ENCODE data around the gene LASP1. TPM values are rescaled to one million over a fixed set of nuclear protein-coding genes. Genes with fewer than 3 reads are reported as not detected.

LASP1 gene
- total and polyA plus RNA-seq, 5 donors from 2014 or later: 50.3 to 154 (median 66.1) TPM

DNA sequence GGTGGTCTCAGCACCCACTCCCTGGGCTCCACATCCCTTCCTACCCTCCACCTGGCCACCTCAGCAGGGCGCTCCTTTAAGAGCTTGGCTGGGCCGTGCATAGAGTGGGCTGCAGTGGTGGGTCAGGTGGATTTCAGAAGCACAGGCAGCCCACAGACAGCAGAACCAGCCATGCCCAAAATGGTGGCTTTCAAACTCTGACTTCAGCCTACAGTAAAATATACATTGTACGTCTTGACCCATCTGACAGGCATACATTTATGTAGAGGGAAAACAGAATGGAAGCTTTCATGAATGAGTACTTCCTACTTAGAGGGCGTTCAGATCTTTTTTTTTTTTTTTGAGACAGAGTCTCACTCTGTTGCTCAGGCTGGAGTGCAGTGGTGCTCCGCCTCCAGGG, 29.6 kb downstream of the LASP1 start:
- Mint-ChIP-seq H3K36me3 (peaks cover 20% of the 10 kb centered on the region), H3K4me1 (peaks cover 22 to 75% (median 37%) of the 10 kb centered on the region in 4 donors), H3K4me3 (peak overlapping the region; percentile 83 to 89 (median 86)), H3K27me3 (no peaks in the 10 kb centered on the region), H3K27ac (peak overlapping the region; percentile 90 to 97 (median 95)), H3K9me3 (no peaks in the 10 kb centered on the region)
- ATAC-seq (ENCODE audit: low read depth in 2 of 2) (no peak), DNase-seq (no peak)
- Histone ChIP-seq H3K27ac (ENCODE audit: insufficient read depth, low read length, poor library complexity, severe bottlenecking) (peak overlapping the region; percentile 93), H3K36me3 (ENCODE audit: control insufficient read depth, insufficient read depth, low read length) (peaks cover 33% of the 10 kb centered on the region), H3K9me3 (ENCODE audit: control insufficient read depth in 2 of 2, low read length in 2 of 2) (no peaks in the 10 kb centered on the region), H3K4me3 (ENCODE audit: low read depth, low read length) (peak overlapping the region; percentile 61), H3K4me1 (ENCODE audit: control insufficient read depth, insufficient read depth, low read length, poor library complexity, severe bottlenecking) (peaks cover 62% of the 10 kb centered on the region), H3K27me3 (ENCODE audit: control insufficient read depth, insufficient read depth, low read length) (no peaks in the 10 kb centered on the region)

DNA sequence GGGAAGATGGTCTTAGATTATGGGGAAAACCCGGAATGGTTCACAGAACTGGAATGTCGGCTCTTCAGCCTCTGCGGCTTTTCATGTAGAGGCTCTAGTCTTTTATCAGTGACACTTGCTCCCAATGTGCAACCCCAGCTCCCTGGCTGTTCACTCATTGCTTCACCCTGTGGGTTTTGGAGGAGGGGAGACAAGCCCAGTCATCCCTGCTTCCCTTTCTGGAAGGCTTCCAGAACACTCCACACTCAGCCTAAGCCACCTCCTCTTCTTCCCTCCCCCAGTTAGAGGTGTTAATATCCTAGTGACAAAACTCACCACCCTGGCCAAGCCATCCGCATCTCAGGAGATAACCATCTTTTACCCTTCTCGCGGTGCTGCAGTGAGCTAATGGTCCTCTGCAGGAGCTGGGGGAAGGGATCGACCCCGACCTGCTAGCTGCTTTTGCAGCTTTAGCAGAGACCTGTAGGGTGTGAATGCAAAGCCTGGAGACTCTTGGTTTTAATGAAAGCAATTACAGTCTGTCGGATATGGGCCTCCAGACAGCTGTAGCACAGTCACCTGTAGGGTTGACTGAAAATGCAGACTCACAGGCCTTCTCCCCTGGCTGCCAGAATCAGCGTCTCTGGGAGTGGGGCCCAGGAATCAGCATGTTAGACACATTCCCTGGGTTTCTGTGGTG, 31.3 kb downstream of the LASP1 start:
- Histone ChIP-seq H3K36me3 (ENCODE audit: control insufficient read depth, insufficient read depth, low read length) (peaks cover 41% of the 10 kb centered on the region), H3K4me3 (ENCODE audit: low read depth, low read length) (peak overlapping the region; percentile 37), H3K4me1 (ENCODE audit: control insufficient read depth, insufficient read depth, low read length, poor library complexity, severe bottlenecking) (peaks cover 58% of the 10 kb centered on the region), H3K27me3 (ENCODE audit: control insufficient read depth, insufficient read depth, low read length) (no peaks in the 10 kb centered on the region), H3K9me3 (ENCODE audit: control insufficient read depth in 2 of 2, low read length in 2 of 2) (no peaks in the 10 kb centered on the region), H3K27ac (ENCODE audit: insufficient read depth, low read length, poor library complexity, severe bottlenecking) (peak overlapping the region; percentile 62)
- Mint-ChIP-seq H3K27ac (peak overlapping the region in 2 of 3 donors; percentile 80 to 83), H3K36me3 (peaks cover 20% of the 10 kb centered on the region), H3K4me3 (peak overlapping the region in 3 of 4 donors; percentile 75 to 81 (median 78)), H3K4me1 (peaks cover 22 to 75% (median 38%) of the 10 kb centered on the region in 4 donors), H3K9me3 (no peaks in the 10 kb centered on the region), H3K27me3 (no peaks in the 10 kb centered on the region)
- peak in 1 of 3 donors; percentile 40 for DNase-seq
- no peak for ATAC-seq (ENCODE audit: low read depth in 2 of 2)

DNA sequence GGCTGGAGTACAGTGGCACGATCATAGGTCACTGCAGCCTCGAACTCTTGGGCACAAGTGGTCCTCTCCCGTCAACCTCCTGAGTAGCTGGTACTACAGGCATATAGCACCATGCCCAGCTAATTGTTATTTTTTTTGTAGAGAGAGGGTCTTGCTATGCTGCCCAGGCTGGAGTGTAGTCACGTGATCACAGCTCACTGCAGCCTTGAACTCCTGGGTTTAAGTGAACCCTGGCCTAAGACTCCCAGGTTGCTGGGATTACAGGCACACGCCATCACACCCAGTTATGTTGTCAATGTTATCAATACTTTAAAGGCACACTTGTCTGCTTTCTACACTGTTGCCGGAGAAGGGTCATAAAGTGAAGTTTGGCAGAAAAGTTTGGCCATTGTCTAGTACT, 33.5 kb downstream of the LASP1 start:
- no peak overlapping the region for H3K4me3 ChIP-seq (ENCODE audit: low read depth, low read length)
- ATAC-seq (ENCODE audit: low read depth in 2 of 2) (no peak), DNase-seq (no peak)
- Mint-ChIP-seq H3K4me1 (peaks cover 22 to 73% (median 33%) of the 10 kb centered on the region in 4 donors), H3K9me3 (no peaks in the 10 kb centered on the region), H3K27ac (peak overlapping the region in 2 of 3 donors; percentile 68 to 94), H3K4me3 (no peak overlapping the region), H3K36me3 (peaks cover 23% of the 10 kb centered on the region), H3K27me3 (no peaks in the 10 kb centered on the region)
- no peaks in the 10 kb centered on the region for H3K9me3 ChIP-seq (ENCODE audit: control insufficient read depth in 2 of 2, low read length in 2 of 2)
- peaks cover 44% of the 10 kb centered on the region for H3K4me1 ChIP-seq (ENCODE audit: control insufficient read depth, insufficient read depth, low read length, poor library complexity, severe bottlenecking)
- H3K27ac ChIP-seq (ENCODE audit: insufficient read depth, low read length, poor library complexity, severe bottlenecking): no peak overlapping the region
- H3K27me3 ChIP-seq (ENCODE audit: control insufficient read depth, insufficient read depth, low read length): no peaks in the 10 kb centered on the region
- peaks cover 40% of the 10 kb centered on the region for H3K36me3 ChIP-seq (ENCODE audit: control insufficient read depth, insufficient read depth, low read length)

DNA sequence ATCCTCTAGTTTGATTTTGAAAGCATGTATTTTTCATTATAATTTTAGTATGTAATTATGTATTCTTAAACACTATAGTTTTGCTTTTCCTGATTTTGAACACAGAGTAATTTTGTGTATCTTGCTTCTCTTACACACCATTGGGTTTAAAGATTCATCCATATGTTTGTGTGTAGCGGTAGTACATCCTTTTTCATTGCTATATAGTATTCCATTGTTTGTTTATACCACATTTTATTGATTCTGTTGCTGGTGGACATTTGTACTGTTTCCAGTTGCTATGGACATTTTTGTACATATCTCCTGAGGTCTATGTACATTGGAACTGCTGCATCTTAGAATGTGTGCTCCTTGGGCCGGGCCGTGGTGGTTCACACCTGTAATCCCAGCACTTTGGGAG, 35.0 kb downstream of the LASP1 start:
- no peaks in the 10 kb centered on the region for H3K9me3 Mint-ChIP-seq
- H3K9me3 ChIP-seq (ENCODE audit: control insufficient read depth in 2 of 2, low read length in 2 of 2): no peaks in the 10 kb centered on the region

DNA sequence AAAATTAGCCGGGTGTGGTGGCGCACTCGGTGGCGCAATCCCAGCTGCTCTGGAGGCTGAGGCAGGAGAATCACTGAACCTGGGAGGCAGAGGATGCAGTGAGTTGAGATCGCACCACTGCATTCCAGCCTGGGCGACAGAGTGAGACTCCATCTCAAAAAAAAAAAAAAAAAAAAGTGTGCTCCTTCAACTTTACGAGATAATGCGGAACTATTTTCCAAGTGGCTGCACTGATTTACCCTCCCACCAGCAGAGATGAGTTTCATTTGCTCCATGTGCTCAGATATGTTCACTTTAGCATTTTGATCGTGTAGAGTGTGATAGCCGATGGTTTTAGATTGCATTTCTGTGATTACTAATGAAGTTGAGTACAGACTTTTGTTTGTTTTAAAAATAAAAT, 35.5 kb downstream of the LASP1 start:
- Histone ChIP-seq H3K27me3 (ENCODE audit: control insufficient read depth, insufficient read depth, low read length) (no peaks in the 10 kb centered on the region), H3K27ac (ENCODE audit: insufficient read depth, low read length, poor library complexity, severe bottlenecking) (peak overlapping the region; percentile 1), H3K4me3 (ENCODE audit: low read depth, low read length) (no peak overlapping the region), H3K36me3 (ENCODE audit: control insufficient read depth, insufficient read depth, low read length) (peaks cover 47% of the 10 kb centered on the region), H3K9me3 (ENCODE audit: control insufficient read depth in 2 of 2, low read length in 2 of 2) (no peaks in the 10 kb centered on the region), H3K4me1 (ENCODE audit: control insufficient read depth, insufficient read depth, low read length, poor library complexity, severe bottlenecking) (peaks cover 32% of the 10 kb centered on the region)
- Mint-ChIP-seq H3K9me3 (no peaks in the 10 kb centered on the region), H3K27ac (peak overlapping the region in 2 of 3 donors; percentile 43 to 74), H3K4me3 (no peak overlapping the region), H3K36me3 (peaks cover 19% of the 10 kb centered on the region), H3K27me3 (no peaks in the 10 kb centered on the region), H3K4me1 (peaks cover 15 to 67% (median 22%) of the 10 kb centered on the region in 4 donors)
- DNase-seq: no peak
- no peak for ATAC-seq (ENCODE audit: low read depth in 2 of 2)

More for the DNA sequence above, 35.0 kb downstream of the LASP1 start:
- Mint-ChIP-seq H3K4me1 (peaks cover 15 to 67% (median 23%) of the 10 kb centered on the region in 4 donors), H3K4me3 (no peak overlapping the region), H3K27ac (peak overlapping the region in 2 of 3 donors; percentile 26 to 74), H3K27me3 (no peaks in the 10 kb centered on the region), H3K36me3 (peaks cover 19% of the 10 kb centered on the region)
- Histone ChIP-seq H3K4me3 (ENCODE audit: low read depth, low read length) (no peak overlapping the region), H3K4me1 (ENCODE audit: control insufficient read depth, insufficient read depth, low read length, poor library complexity, severe bottlenecking) (peaks cover 37% of the 10 kb centered on the region), H3K27me3 (ENCODE audit: control insufficient read depth, insufficient read depth, low read length) (no peaks in the 10 kb centered on the region), H3K36me3 (ENCODE audit: control insufficient read depth, insufficient read depth, low read length) (peaks cover 44% of the 10 kb centered on the region), H3K27ac (ENCODE audit: insufficient read depth, low read length, poor library complexity, severe bottlenecking) (peak overlapping the region; percentile 1)
- ATAC-seq (ENCODE audit: low read depth in 2 of 2) (no peak), DNase-seq (no peak)

DNA sequence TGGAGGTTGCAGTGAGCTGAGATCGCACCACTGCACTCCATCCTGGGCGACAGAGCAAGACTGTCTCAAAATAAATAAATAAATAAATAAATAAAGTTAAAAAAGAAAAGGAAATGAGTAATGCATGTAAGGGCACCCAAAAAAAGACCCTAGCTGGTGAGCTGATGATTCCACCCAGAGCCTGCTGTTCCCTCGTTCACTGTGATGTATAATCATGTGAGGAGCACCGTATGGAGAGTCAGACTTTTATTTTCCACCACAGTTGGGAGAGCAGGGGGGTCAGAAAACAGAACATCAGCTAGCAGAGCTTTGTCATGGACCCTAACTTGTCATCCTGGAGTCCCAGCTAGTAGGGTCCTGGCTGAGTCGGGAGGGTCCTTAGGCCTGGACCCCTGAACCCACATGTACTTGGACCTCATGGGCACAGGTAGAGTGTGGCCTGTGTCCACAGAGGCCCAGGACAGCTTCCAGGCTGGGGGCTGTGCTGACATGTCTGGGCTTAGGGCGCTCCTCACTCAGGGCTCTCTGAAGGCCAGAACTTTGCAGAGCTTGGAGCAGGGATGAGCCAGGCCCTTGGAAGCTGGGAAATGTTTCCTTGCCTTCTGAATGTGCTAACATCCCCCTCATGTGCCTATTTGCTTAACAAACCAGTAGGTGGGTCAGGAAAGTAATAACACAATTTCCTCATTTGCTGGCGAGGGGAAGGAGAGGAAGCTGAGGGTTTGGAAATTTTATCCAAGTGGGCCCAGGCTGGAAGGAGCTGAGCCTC, 36.8 kb downstream of the LASP1 start:
- no peaks in the 10 kb centered on the region for H3K9me3 ChIP-seq (ENCODE audit: control insufficient read depth in 2 of 2, low read length in 2 of 2)
- DNase-seq (no peak), ATAC-seq (ENCODE audit: low read depth in 2 of 2) (no peak)
- H3K27ac Mint-ChIP-seq: peak overlapping the region; percentile 14 to 74 (median 31)
- H3K36me3 Mint-ChIP-seq: peaks cover 19% of the 10 kb centered on the region
- no peaks in the 10 kb centered on the region for H3K9me3 Mint-ChIP-seq
- H3K4me1 ChIP-seq (ENCODE audit: control insufficient read depth, insufficient read depth, low read length, poor library complexity, severe bottlenecking): peaks cover 20% of the 10 kb centered on the region
- no peak overlapping the region for H3K4me3 ChIP-seq (ENCODE audit: low read depth, low read length)
- no peak overlapping the region for H3K27ac ChIP-seq (ENCODE audit: insufficient read depth, low read length, poor library complexity, severe bottlenecking)
- peaks cover 45% of the 10 kb centered on the region for H3K36me3 ChIP-seq (ENCODE audit: control insufficient read depth, insufficient read depth, low read length)
- no peak overlapping the region for H3K4me3 Mint-ChIP-seq
- no peaks in the 10 kb centered on the region for H3K27me3 ChIP-seq (ENCODE audit: control insufficient read depth, insufficient read depth, low read length)
- peaks cover 15 to 55% (median 17%) of the 10 kb centered on the region in 4 donors for H3K4me1 Mint-ChIP-seq
- no peaks in the 10 kb centered on the region for H3K27me3 Mint-ChIP-seq

DNA sequence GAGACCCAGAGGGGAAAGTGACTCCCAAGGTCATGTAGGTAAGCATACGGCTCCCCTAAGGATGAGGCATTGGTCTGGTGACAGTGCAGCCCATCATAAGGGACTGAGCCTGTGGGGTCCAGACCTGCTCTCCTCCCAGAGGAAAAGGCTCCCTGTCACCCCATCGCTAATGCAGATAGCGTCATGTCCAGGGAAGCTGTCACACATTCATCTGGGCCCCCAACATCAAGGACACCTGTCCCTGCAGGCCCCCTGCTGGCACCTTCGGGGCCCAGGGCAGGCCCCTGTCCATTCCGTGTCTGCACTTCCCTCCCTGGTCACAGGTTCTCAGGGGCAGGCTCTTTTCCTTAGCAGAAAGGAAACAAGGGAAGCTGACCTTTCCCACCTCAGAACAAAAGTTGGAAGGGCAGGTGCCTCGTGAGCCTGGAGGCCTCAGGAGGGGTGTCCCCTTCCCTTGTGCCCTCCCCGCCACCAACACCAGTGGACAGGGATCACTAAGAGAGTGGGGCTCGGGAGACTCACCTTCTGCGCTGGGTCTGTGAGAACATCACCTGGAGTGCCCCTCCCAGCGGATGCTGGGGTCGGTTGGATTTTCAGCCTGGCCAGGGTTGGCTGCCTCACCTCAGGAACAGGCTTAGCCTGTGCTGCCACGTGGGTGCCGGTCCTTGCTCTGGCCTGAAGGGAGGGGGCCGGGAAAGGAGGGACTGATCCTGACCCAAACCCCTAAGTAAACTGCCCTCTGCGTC, 38.2 kb downstream of the LASP1 start:
- H3K27ac ChIP-seq (ENCODE audit: insufficient read depth, low read length, poor library complexity, severe bottlenecking): no peak overlapping the region
- DNase-seq: no peak
- H3K27me3 Mint-ChIP-seq: no peaks in the 10 kb centered on the region
- H3K4me1 Mint-ChIP-seq: peaks cover 12 to 45% (median 15%) of the 10 kb centered on the region in 4 donors
- no peak overlapping the region for H3K4me3 Mint-ChIP-seq
- peaks cover 17% of the 10 kb centered on the region for H3K4me1 ChIP-seq (ENCODE audit: control insufficient read depth, insufficient read depth, low read length, poor library complexity, severe bottlenecking)
- no peak overlapping the region for H3K4me3 ChIP-seq (ENCODE audit: low read depth, low read length)
- no peak for ATAC-seq (ENCODE audit: low read depth in 2 of 2)
- no peaks in the 10 kb centered on the region for H3K9me3 Mint-ChIP-seq
- H3K27me3 ChIP-seq (ENCODE audit: control insufficient read depth, insufficient read depth, low read length): no peaks in the 10 kb centered on the region
- peaks cover 15% of the 10 kb centered on the region for H3K36me3 Mint-ChIP-seq
- no peaks in the 10 kb centered on the region for H3K9me3 ChIP-seq (ENCODE audit: control insufficient read depth in 2 of 2, low read length in 2 of 2)
- H3K27ac Mint-ChIP-seq: peak overlapping the region; percentile 15 to 74 (median 52)
- H3K36me3 ChIP-seq (ENCODE audit: control insufficient read depth, insufficient read depth, low read length): peaks cover 44% of the 10 kb centered on the region
